Astrocyte (in vitro differentiated cells and primary cell): ENCODE results near the gene RANBP1. TPM values are rescaled to one million over a fixed set of nuclear protein-coding genes. Genes with fewer than 3 reads are reported as not detected.

ENCODE experiments used
- DNase-seq: peaks from one replicate; pipeline ENCODE4 v3.0.0-alpha.2; 2010; ENCODE audit warnings: low read depth
- FAIRE-seq: peaks from 2 replicates; lab custom pipeline; 2011; peaks lifted over from hg19 to GRCh38; lab: Jason Lieb, UNC
- H2AFZ ChIP-seq: 2 replicates; pipeline ENCODE4 v1.6.0; 2012; ENCODE audit warnings: low read depth, low read length, inconsistent platforms
- H3K27ac ChIP-seq: 2 replicates; pipeline ENCODE4 v1.5.1; 2011; ENCODE audit warnings: low read depth, low read length, inconsistent platforms
- H3K27me3 ChIP-seq: 2 replicates; pipeline ENCODE4 v1.6.0; 2011; ENCODE audit warnings: low read length, inconsistent platforms; ENCODE audit not compliant: insufficient read depth
- H3K36me3 ChIP-seq: 2 replicates; pipeline ENCODE4 v1.5.1; 2011; ENCODE audit warnings: low read length, inconsistent platforms; ENCODE audit not compliant: insufficient read depth
- H3K4me1 ChIP-seq: 2 replicates; pipeline ENCODE4 v1.5.1; 2011; ENCODE audit warnings: low read length, inconsistent platforms; ENCODE audit not compliant: insufficient read depth
- H3K4me2 ChIP-seq: 2 replicates; pipeline ENCODE4 v1.6.0; 2012; ENCODE audit warnings: low read length, inconsistent platforms
- H3K4me3 ChIP-seq: 2 replicates; pipeline ENCODE4 v1.5.1; 2011; ENCODE audit warnings: low read depth, mild to moderate bottlenecking, low read length, inconsistent platforms; ENCODE audit not compliant: insufficient read depth
- H3K79me2 ChIP-seq: 2 replicates; pipeline ENCODE4 v1.6.0; 2012; ENCODE audit warnings: mild to moderate bottlenecking, low read length, inconsistent platforms; ENCODE audit not compliant: insufficient read depth
- H3K9ac ChIP-seq: 2 replicates; pipeline ENCODE4 v1.6.0; 2012; ENCODE audit warnings: mild to moderate bottlenecking, low read length, inconsistent platforms
- H3K9me3 ChIP-seq: 2 replicates; pipeline ENCODE4 v1.5.1; 2012; ENCODE audit warnings: low read depth, mild to moderate bottlenecking, low read length, inconsistent platforms; ENCODE audit not compliant: insufficient read depth
- H4K20me1 ChIP-seq: 2 replicates; pipeline ENCODE4 v1.6.0; 2012; ENCODE audit warnings: low read length, inconsistent platforms; ENCODE audit not compliant: insufficient read depth
- H3K27ac Mint-ChIP-seq: one replicate; pipeline ENCODE4 v1.8.0; 2021; ENCODE audit warnings: mild to moderate bottlenecking, mixed read lengths; ENCODE audit not compliant: unreplicated experiment
- H3K27me3 Mint-ChIP-seq: one replicate; pipeline ENCODE4 v1.8.0; 2021; ENCODE audit warnings: low read depth, mixed read lengths; ENCODE audit not compliant: unreplicated experiment
- H3K36me3 Mint-ChIP-seq: one replicate; pipeline ENCODE4 v1.8.0; 2021; ENCODE audit warnings: low read depth, mixed read lengths; ENCODE audit not compliant: unreplicated experiment
- H3K4me1 Mint-ChIP-seq: one replicate; pipeline ENCODE4 v1.8.0; 2021; ENCODE audit warnings: low read depth, mixed read lengths; ENCODE audit not compliant: unreplicated experiment
- H3K4me3 Mint-ChIP-seq: one replicate; pipeline ENCODE4 v1.8.0; 2021; ENCODE audit warnings: mild to moderate bottlenecking, moderate library complexity, mixed read lengths; ENCODE audit not compliant: unreplicated experiment
- H3K9me3 Mint-ChIP-seq: one replicate; pipeline ENCODE4 v1.8.0; 2021; ENCODE audit warnings: mild to moderate bottlenecking, mixed read lengths; ENCODE audit not compliant: unreplicated experiment
- EZH2 ChIP-seq: IDR thresholded peaks from 2 replicates; pipeline ENCODE4 v1.6.1; 2012; ENCODE audit warnings: mild to moderate bottlenecking, low read length, inconsistent platforms; ENCODE audit not compliant: insufficient read depth
- total RNA-seq: library from RNA; stranded (reverse); gene quantifications from 2 replicates; pipeline ENCODE4 v1.2.1, GENCODE V29; 2021
- TF ChIP-seq, protein P1 (sequence below): IDR thresholded peaks from 2 replicates; pipeline ENCODE4 v1.5.1; 2011; ENCODE audit warnings: low read depth, mild to moderate bottlenecking, inconsistent platforms, low read length, moderate library complexity; ENCODE audit not compliant: insufficient read depth

The RANBP1 gene
- total RNA-seq, 1 donor from 2014 or later, result 164 TPM

DNA sequence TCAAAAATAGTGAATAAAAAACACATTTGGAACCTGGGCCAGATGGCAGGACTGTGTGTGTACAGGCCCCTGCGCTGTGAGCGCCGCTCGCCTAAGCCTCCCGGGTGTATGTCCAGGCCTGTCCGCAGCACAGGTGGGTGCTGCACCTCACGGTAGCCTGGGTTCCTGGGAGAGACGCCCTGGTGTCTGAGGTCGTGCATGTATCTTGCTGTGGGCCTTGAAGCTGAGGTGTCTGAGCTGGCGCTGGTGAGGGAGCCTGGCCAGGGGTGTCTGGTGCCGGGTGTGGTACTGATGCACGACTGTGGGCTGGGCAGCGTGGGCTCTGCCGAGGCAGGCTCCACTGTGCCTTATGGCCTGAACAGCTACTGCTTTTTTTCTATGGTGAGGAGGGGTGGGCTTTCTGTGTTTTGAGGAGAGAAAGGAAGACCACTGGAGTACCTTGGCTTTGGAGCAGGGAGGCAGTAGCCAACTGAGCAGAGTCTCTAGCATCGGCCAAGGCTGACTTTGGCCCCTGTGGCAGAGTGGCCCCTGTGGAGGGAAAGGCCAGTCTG, 11.5 kb downstream of the RANBP1 start:
- no peak overlapping the region for H3K4me2 ChIP-seq
- no peak overlapping the region for H2AFZ ChIP-seq
- no peaks in the 10 kb centered on the region for H3K27me3 Mint-ChIP-seq
- FAIRE-seq, result no peak
- no peak overlapping the region for H3K9ac ChIP-seq
- H3K27me3 ChIP-seq, result no peaks in the 10 kb centered on the region
- DNase-seq, result no peak
- no peak overlapping the region for H3K4me3 ChIP-seq
- no peak overlapping the region for H3K4me3 Mint-ChIP-seq
- H3K36me3 Mint-ChIP-seq, result peaks cover 5% of the 10 kb centered on the region
- no peaks in the 10 kb centered on the region for H3K9me3 Mint-ChIP-seq
- TF ChIP-seq, protein P1, sequence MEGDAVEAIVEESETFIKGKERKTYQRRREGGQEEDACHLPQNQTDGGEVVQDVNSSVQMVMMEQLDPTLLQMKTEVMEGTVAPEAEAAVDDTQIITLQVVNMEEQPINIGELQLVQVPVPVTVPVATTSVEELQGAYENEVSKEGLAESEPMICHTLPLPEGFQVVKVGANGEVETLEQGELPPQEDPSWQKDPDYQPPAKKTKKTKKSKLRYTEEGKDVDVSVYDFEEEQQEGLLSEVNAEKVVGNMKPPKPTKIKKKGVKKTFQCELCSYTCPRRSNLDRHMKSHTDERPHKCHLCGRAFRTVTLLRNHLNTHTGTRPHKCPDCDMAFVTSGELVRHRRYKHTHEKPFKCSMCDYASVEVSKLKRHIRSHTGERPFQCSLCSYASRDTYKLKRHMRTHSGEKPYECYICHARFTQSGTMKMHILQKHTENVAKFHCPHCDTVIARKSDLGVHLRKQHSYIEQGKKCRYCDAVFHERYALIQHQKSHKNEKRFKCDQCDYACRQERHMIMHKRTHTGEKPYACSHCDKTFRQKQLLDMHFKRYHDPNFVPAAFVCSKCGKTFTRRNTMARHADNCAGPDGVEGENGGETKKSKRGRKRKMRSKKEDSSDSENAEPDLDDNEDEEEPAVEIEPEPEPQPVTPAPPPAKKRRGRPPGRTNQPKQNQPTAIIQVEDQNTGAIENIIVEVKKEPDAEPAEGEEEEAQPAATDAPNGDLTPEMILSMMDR, result no peak
- TF ChIP-seq EZH2, result no peak
- H4K20me1 ChIP-seq, result peaks cover 34% of the 10 kb centered on the region
- peaks cover 26% of the 10 kb centered on the region for H3K79me2 ChIP-seq
- H3K4me1 ChIP-seq, result peaks cover 1% of the 10 kb centered on the region
- no peaks in the 10 kb centered on the region for H3K4me1 Mint-ChIP-seq
- peaks cover 7% of the 10 kb centered on the region for H3K36me3 ChIP-seq
- H3K9me3 ChIP-seq, result no peaks in the 10 kb centered on the region
- no peak overlapping the region for H3K27ac ChIP-seq
- H3K27ac Mint-ChIP-seq, result no peak overlapping the region

DNA sequence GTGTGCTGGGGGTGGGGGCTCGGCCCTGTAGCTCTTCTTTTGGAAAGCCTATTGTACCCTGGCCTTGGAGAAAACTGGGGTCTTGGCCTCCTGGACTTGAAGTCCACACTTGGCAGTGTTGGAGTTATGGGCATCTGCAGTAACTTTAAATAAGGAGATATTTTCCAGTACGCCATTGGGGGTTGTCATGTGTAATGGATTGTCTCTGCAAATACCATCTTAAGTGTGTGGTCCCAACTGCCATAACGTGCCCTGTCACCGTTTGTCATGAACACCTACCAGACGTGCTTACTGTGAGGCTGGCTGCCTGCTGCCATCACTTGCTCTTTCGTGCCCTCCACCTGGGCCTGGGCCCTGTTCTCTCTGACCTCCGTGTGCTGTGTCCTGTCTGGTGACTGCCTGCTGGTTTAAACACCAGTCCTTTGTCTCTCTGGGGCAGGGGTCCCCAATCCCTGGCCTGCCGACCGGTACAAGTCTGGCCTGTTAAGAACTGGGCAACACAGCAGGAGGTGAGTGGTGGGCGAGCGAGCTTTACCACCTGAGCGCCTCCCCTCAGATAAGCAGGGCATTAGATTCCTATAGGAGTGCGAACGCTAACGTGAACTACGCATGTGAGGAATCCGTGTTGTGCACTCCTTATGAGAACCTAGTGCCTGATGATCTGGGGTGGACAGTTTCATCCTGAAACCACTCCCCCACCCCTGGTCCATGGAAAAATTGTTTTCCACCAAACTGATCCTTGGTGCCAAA, 12.1 kb downstream of the RANBP1 start:
- Mint-ChIP-seq H3K27me3 (no peaks in the 10 kb centered on the region), H3K4me3 (no peak overlapping the region), H3K27ac (no peak overlapping the region), H3K36me3 (peaks cover 5% of the 10 kb centered on the region), H3K9me3 (no peaks in the 10 kb centered on the region), H3K4me1 (no peaks in the 10 kb centered on the region)
- Histone ChIP-seq H3K27me3 (no peaks in the 10 kb centered on the region), H3K9me3 (no peaks in the 10 kb centered on the region), H3K4me3 (no peak overlapping the region), H3K27ac (no peak overlapping the region), H3K4me2 (no peak overlapping the region), H3K9ac (no peak overlapping the region), H4K20me1 (peaks cover 35% of the 10 kb centered on the region), H3K79me2 (peaks cover 29% of the 10 kb centered on the region), H2AFZ (no peak overlapping the region), H3K36me3 (peaks cover 7% of the 10 kb centered on the region), H3K4me1 (peaks cover 8% of the 10 kb centered on the region)
- DNase-seq (no peak), FAIRE-seq (no peak)
- TF ChIP-seq EZH2, result no peak
- TF ChIP-seq, protein P1, result no peak

DNA sequence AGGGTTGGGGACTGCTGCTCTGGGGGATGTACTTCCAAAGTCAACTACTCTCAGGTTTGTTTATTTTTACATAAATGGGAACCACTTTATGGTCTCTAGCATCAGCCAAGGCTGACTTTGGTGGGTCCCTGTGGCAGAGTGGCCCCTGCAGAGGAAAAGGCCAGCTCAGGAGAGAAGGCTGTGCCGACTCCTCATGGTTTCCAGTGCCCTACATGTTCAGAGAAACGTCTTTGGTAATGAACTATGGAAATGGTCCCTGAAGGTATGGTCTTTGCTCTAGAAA, 12.7 kb downstream of the RANBP1 start:
- Mint-ChIP-seq H3K36me3 (peaks cover 5% of the 10 kb centered on the region), H3K4me3 (no peak overlapping the region)
- FAIRE-seq, result no peak

More for the DNA sequence above, 12.7 kb downstream of the RANBP1 start:
- Histone ChIP-seq H3K9ac (no peak overlapping the region), H3K4me1 (peaks cover 8% of the 10 kb centered on the region), H3K9me3 (no peaks in the 10 kb centered on the region), H3K27me3 (no peaks in the 10 kb centered on the region), H3K79me2 (peaks cover 29% of the 10 kb centered on the region), H2AFZ (no peak overlapping the region), H3K4me2 (no peak overlapping the region), H3K4me3 (no peak overlapping the region), H4K20me1 (peaks cover 35% of the 10 kb centered on the region), H3K36me3 (peaks cover 7% of the 10 kb centered on the region), H3K27ac (no peak overlapping the region)
- no peak for TF ChIP-seq EZH2
- TF ChIP-seq, protein P1, result no peak
- H3K27ac Mint-ChIP-seq, result no peak overlapping the region
- no peak for DNase-seq
- peaks cover 3% of the 10 kb centered on the region for H3K4me1 Mint-ChIP-seq
- H3K27me3 Mint-ChIP-seq, result no peaks in the 10 kb centered on the region
- no peaks in the 10 kb centered on the region for H3K9me3 Mint-ChIP-seq
